CD4-positive, alpha-beta T cell (primary cell): ENCODE results near the gene ZWINT. TPM values are rescaled to one million over a fixed set of nuclear protein-coding genes. Genes with fewer than 3 reads are reported as not detected.

ENCODE experiments used
- ATAC-seq: fragments of 200-7000 bp; cut with Tn5 transposase; one replicate; pipeline ENCODE4 v1.10.0; 2022; ENCODE audit warnings: mild to moderate bottlenecking; ENCODE audit not compliant: poor library complexity
- CTCF ChIA-PET: fragments of 350-600 bp; sonication (Branson Sonifier 250); formaldehyde crosslinking; loops from one replicate; lab custom pipeline; 2021; ENCODE audit warnings: antibody characterized with exemption, inconsistent platforms; lab: Charles Lee
- POLR2A ChIA-PET: fragments of 350-600 bp; sonication (Branson Sonifier 250); formaldehyde crosslinking; loops from one replicate; lab custom pipeline; 2021; ENCODE audit warnings: antibody characterized with exemption, inconsistent platforms; lab: Charles Lee
- DNase-seq, 14 experiments: peaks; one replicate each; pipeline ENCODE4 v3.0.0-alpha.2; 2013 to 2020; ENCODE audit warnings: mixed read lengths in 2 of 14
- H3K27ac ChIP-seq, 2 donors: one replicate each; pipeline versions ENCODE4 v1.5.1 to v1.7.0; 2013; ENCODE audit warnings: low read length in 2 of 2, low read depth in 1 of 2, mild to moderate bottlenecking in 1 of 2
- H3K27me3 ChIP-seq, 2 experiments: 1 replicate in 1 of 2; 2 replicates in 1 of 2; pipeline versions ENCODE4 v1.6.1 to v1.7.0; 2013; ENCODE audit warnings: low read length in 2 of 2, control low read depth in 1 of 2, mild to moderate bottlenecking in 1 of 2, moderate library complexity in 1 of 2; ENCODE audit not compliant: insufficient read depth in 2 of 2, control insufficient read depth in 1 of 2
- H3K36me3 ChIP-seq: one replicate; pipeline ENCODE4 v1.6.1; 2013; ENCODE audit warnings: low read length, control low read depth; ENCODE audit not compliant: insufficient read depth
- H3K4me1 ChIP-seq: one replicate; pipeline ENCODE4 v1.6.1; 2013; ENCODE audit warnings: low read length, control low read depth; ENCODE audit not compliant: insufficient read depth
- H3K4me3 ChIP-seq: one replicate; pipeline ENCODE4 v1.5.1; 2013; ENCODE audit warnings: mild to moderate bottlenecking, low read length, moderate library complexity
- H3K9me3 ChIP-seq, 2 experiments: 1 replicate in 1 of 2; 2 replicates in 1 of 2; pipeline versions ENCODE4 v1.6.1 to v1.7.0; 2013; ENCODE audit warnings: low read length in 2 of 2, mild to moderate bottlenecking in 2 of 2, control low read depth in 1 of 2, moderate library complexity in 1 of 2; ENCODE audit not compliant: control insufficient read depth in 1 of 2, insufficient read depth in 1 of 2
- H3K27ac Mint-ChIP-seq: one replicate; pipeline ENCODE4 v1.8.0; 2020; ENCODE audit warnings: mixed read lengths
- H3K27me3 Mint-ChIP-seq: one replicate; pipeline ENCODE4 v1.8.0; 2021; ENCODE audit warnings: mixed read lengths
- H3K36me3 Mint-ChIP-seq: one replicate; pipeline ENCODE4 v1.8.0; 2021; ENCODE audit warnings: low read depth, mixed read lengths
- H3K4me1 Mint-ChIP-seq: one replicate; pipeline ENCODE4 v1.8.0; 2021; ENCODE audit warnings: low read depth, mixed read lengths
- H3K4me3 Mint-ChIP-seq: one replicate; pipeline ENCODE4 v1.8.0; 2020; ENCODE audit warnings: mild to moderate bottlenecking, mixed read lengths
- H3K9me3 Mint-ChIP-seq: one replicate; pipeline ENCODE4 v1.8.0; 2020; ENCODE audit warnings: mixed read lengths
- CTCF ChIP-seq: fragments of 200-600 bp; IDR thresholded peaks from one replicate; pipeline ENCODE4 v1.8.0; 2022; ENCODE audit warnings: antibody characterized with exemption, mild to moderate bottlenecking
- intact Hi-C, 2 experiments: fragments of 100-400 bp; cut with DNase I in 1 of 2; cut with micrococcal nuclease in 1 of 2; formaldehyde crosslinking; loops; one replicate each; pipeline versions ENCODE4 v1.15.1 to v1.9.0; 2023 to 2025; cut with DNase I, micrococcal nuclease
- total RNA-seq, 174 experiments: library from RNA in 2 of 174; stranded (reverse) in 2 of 174; gene quantifications; one replicate each; pipeline ENCODE4 v1.2.3 and lab custom pipeline; 2021 to 2026

Gene ZWINT
- total RNA-seq, 2 experiments from 2014 or later, result 1.1 to 1.6 TPM

GRCh38 chr10:56346845-56347415 lies 14.1 kb downstream of the ZWINT start:
- no peaks in the 10 kb centered on the region for H3K4me1 ChIP-seq
- Mint-ChIP-seq H3K27ac (no peak overlapping the region), H3K27me3 (no peaks in the 10 kb centered on the region), H3K4me1 (no peaks in the 10 kb centered on the region), H3K9me3 (no peaks in the 10 kb centered on the region), H3K4me3 (no peak overlapping the region), H3K36me3 (no peaks in the 10 kb centered on the region)
- intact Hi-C loops, result no loop called here
- POLR2A ChIA-PET, result no interaction called here
- no peak for ATAC-seq
- H3K4me3 ChIP-seq, result no peak overlapping the region
- H3K27me3 ChIP-seq, result no peaks in the 10 kb centered on the region
- no peaks in the 10 kb centered on the region for H3K36me3 ChIP-seq
- no peak for TF ChIP-seq CTCF
- DNase-seq, result no peak
- CTCF ChIA-PET, result no interaction called here
- H3K9me3 ChIP-seq, result no peaks in the 10 kb centered on the region
- no peak overlapping the region for H3K27ac ChIP-seq

- ChIA-PET CTCF (no interaction called here), POLR2A (no interaction called here)
- no peaks in the 10 kb centered on the region for H3K4me1 Mint-ChIP-seq
- ATAC-seq (no peak), DNase-seq (no peak)
- Histone ChIP-seq H3K27ac (no peak overlapping the region), H3K4me1 (no peaks in the 10 kb centered on the region), H3K27me3 (no peaks in the 10 kb centered on the region), H3K36me3 (no peaks in the 10 kb centered on the region), H3K9me3 (no peaks in the 10 kb centered on the region), H3K4me3 (no peak overlapping the region)
- H3K4me3 Mint-ChIP-seq, result no peak overlapping the region
- H3K36me3 Mint-ChIP-seq, result no peaks in the 10 kb centered on the region
- no peaks in the 10 kb centered on the region for H3K9me3 Mint-ChIP-seq
- intact Hi-C loops, result no loop called here
- H3K27me3 Mint-ChIP-seq, result no peaks in the 10 kb centered on the region
- no peak overlapping the region for H3K27ac Mint-ChIP-seq
- TF ChIP-seq CTCF, result no peak
Measured at GRCh38 chr10:56341612-56342011, 19.4 kb downstream of the ZWINT start.

- TF ChIP-seq CTCF, result no peak
- Histone ChIP-seq H3K9me3 (no peaks in the 10 kb centered on the region), H3K36me3 (no peaks in the 10 kb centered on the region), H3K27ac (no peak overlapping the region), H3K27me3 (no peaks in the 10 kb centered on the region), H3K4me3 (no peak overlapping the region), H3K4me1 (no peaks in the 10 kb centered on the region)
- DNase-seq (no peak), ATAC-seq (no peak)
- no peak overlapping the region for H3K4me3 Mint-ChIP-seq
- H3K36me3 Mint-ChIP-seq, result no peaks in the 10 kb centered on the region
- CTCF ChIA-PET, result no interaction called here
- POLR2A ChIA-PET, result no interaction called here
- H3K9me3 Mint-ChIP-seq, result peaks cover 2% of the 10 kb centered on the region
- no peak overlapping the region for H3K27ac Mint-ChIP-seq
- intact Hi-C loops, result no loop called here
- H3K27me3 Mint-ChIP-seq, result no peaks in the 10 kb centered on the region
- no peaks in the 10 kb centered on the region for H3K4me1 Mint-ChIP-seq
Measured at GRCh38 chr10:56329961-56330360, 31.1 kb downstream of the ZWINT start.
